ENCODE data around the gene RABGGTA. TPM values are rescaled to one million over a fixed set of nuclear protein-coding genes. Genes with fewer than 3 reads are reported as not detected.

Gene RABGGTA
- total RNA-seq, 5 donors from 2014 or later (not counting 1 experiment from before 2014, with no cell fraction given), result 49.3 to 66.5 (median 62.4) TPM

DNA sequence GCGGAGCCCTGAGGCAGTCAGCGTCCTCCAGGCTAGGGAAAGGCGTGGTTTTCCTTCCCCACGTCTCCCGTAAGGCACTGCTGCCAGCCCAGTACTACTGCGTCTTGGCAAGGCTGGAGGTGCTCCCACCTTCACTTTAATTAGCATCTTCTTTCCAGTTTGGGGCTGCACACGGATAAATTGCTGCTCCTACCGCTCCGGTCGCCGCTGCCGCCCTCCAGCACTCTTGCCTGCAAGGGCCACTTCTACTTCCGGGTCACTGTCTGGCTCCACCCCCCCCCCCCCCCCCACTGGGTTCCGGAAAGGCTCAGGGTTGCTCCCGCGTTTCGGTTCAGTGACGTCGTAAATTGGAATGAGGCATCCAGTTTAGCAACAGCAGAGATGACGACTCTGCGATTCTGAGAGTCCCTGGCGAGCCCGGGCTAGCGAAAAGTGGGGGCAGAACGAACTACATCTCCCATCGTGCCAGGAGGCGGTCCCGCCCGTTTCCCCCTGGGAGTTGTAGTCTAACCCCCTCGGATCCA, 39.2 kb downstream of the RABGGTA start, which contains the start of gene NEDD8:
TSS of gene NEDD8 (minus strand) at position 247 of the 524 bp plus-strand sequence. CDS start at position 147, 100 bp downstream.
- Mint-ChIP-seq H3K4me1 (peaks cover 50 to 65% (median 58%) of the 10 kb centered on the region in 3 donors), H3K4me3 (peak within 1 kb of the TSS; percentile 83 to 99 (median 95)), H3K36me3 (peaks cover 32% of the 10 kb centered on the region), H3K27ac (peak within 1 kb of the TSS; percentile 97), H3K27me3 (no peaks in the 10 kb centered on the region), H3K9me3 (no peaks in the 10 kb centered on the region)
- H3K27me3 ChIP-seq (replicated peaks in 1 of 2; ENCODE audit: control insufficient read depth in 2 of 2, extremely low read depth in 1 of 2, insufficient read depth in 2 of 2, low read length in 1 of 2), result no peaks in the 10 kb centered on the region
- ChIA-PET CTCF (interaction anchor here in 1 of 2 donors (2.8 kb wide), 1 partner anchor 10 kb away, joined by 9 read pairs; the partner anchor contains the start of gene TINF2), POLR2A (interaction anchor here in 1 of 2 donors (2.0 kb wide), 1 partner anchor 10 kb away, joined by 6 read pairs; the partner anchor contains the start of gene TINF2)
- 0% methylated on average over 27 of the region's 30 CpGs for WGBS (ENCODE audit: insufficient coverage)
- peaks cover 0 to 32% of the 10 kb centered on the region in 2 donors for H3K36me3 ChIP-seq (ENCODE audit: control insufficient read depth in 2 of 2, extremely low read depth in 1 of 2, insufficient read depth in 1 of 2, low read length in 1 of 2)
- peak within 1 kb of the TSS; percentile 72 for H3K27ac ChIP-seq (ENCODE audit: low read length)
- DNase-seq (peak; percentile 76 to 92 (median 86)), ATAC-seq (replicated peaks in 1 of 4) (peak; percentile 87 to 90 (median 90))
- H3K4me3 ChIP-seq (ENCODE audit: control insufficient read depth in 1 of 2, extremely low read depth in 1 of 2, low read length in 1 of 2), result peak within 1 kb of the TSS; percentile 76 to 98
- no peaks in the 10 kb centered on the region for H3K9me3 ChIP-seq
- H3K4me1 ChIP-seq (ENCODE audit: control insufficient read depth in 1 of 2, extremely low read depth in 1 of 2, insufficient read depth in 2 of 2, low read length in 2 of 2), result peaks cover 18 to 41% of the 10 kb centered on the region in 2 experiments

DNA sequence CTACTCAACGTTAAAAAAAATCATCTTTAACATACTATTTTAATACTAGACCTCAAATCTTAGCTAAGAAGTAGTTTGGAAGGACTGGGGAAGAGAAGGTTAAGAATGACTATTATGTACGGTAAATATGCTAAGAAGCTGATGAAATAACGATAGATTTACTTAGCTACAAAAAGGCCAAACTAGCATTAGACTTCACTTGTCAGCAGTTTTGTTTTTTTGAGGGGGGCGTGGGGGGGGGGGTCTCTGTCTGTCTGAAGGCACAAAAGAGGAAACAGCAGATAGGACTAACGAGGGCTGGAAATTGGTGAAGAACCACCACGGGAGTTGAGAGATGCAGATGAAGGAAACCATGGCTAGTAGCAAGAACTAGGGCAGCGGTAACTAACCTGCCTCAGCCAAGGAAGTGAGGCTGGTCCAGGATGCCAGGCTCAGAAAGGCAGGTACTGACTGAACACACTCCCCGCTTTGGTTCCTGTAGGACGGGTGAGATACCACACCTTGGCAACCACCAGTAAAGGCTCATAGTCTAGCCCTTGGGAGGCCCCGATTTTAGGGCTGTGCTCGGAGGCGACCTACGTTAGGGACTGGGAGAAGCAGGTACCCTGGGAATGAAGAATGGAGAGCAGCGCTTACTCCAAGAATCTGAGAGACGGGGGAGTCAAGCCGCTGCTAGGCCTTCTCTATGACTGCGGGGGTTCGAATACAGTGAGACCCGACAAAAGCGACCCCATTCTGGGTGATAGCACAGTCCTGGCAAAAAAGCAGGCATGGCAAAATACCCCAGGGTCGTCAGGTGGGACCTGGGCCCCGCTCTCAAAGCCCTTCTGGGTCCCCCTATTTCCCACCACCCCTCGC, 39.9 kb downstream of the RABGGTA start:
- 6% methylated on average over 15 of the region's 23 CpGs for WGBS (ENCODE audit: insufficient coverage)
- Mint-ChIP-seq H3K4me1 (peaks cover 54 to 64% (median 60%) of the 10 kb centered on the region in 3 donors), H3K27me3 (no peaks in the 10 kb centered on the region), H3K36me3 (peaks cover 29% of the 10 kb centered on the region), H3K4me3 (peak overlapping the region; percentile 83 to 99 (median 95)), H3K9me3 (no peaks in the 10 kb centered on the region), H3K27ac (peak overlapping the region; percentile 97)
- Histone ChIP-seq H3K4me3 (ENCODE audit: control insufficient read depth in 1 of 2, extremely low read depth in 1 of 2, low read length in 1 of 2) (peak overlapping the region; percentile 76 to 98), H3K27ac (ENCODE audit: low read length) (peak overlapping the region; percentile 72), H3K4me1 (ENCODE audit: control insufficient read depth in 1 of 2, extremely low read depth in 1 of 2, insufficient read depth in 2 of 2, low read length in 2 of 2) (peaks cover 18 to 41% of the 10 kb centered on the region in 2 experiments), H3K27me3 (replicated peaks in 1 of 2; ENCODE audit: control insufficient read depth in 2 of 2, extremely low read depth in 1 of 2, insufficient read depth in 2 of 2, low read length in 1 of 2) (no peaks in the 10 kb centered on the region), H3K9me3 (no peaks in the 10 kb centered on the region), H3K36me3 (ENCODE audit: control insufficient read depth in 2 of 2, extremely low read depth in 1 of 2, insufficient read depth in 1 of 2, low read length in 1 of 2) (peaks cover 0 to 25% of the 10 kb centered on the region in 2 donors)
- ATAC-seq (replicated peaks in 1 of 4) (peak in 3 of 4 experiments; percentile 7 to 23 (median 11)), DNase-seq (peak in 14 of 35 experiments; percentile 8 to 47 (median 18))
- POLR2A ChIA-PET, result interaction anchor here (0.6 to 1.6 kb wide), 5 partner anchors 11 to 60 kb away, joined by 3 to 7 read pairs (median 5); partner anchors contain the start of genes TINF2 (in 2 of the 2), CHMP4A (in 1 of the 2) and REC8 (in 1 of the 2)
- CTCF ChIA-PET, result interaction anchor here in 1 of 2 donors (0.6 to 1.6 kb wide), 5 partner anchors 11 to 1312 kb away, joined by 3 to 9 read pairs (median 4); partner anchors contain the start of genes DHRS1, NOP9, RBM23 and TINF2

- peaks cover 0 to 5% of the 10 kb centered on the region in 2 donors for H3K36me3 ChIP-seq (ENCODE audit: control insufficient read depth in 2 of 2, extremely low read depth in 1 of 2, insufficient read depth in 1 of 2, low read length in 1 of 2)
- peaks cover 16% of the 10 kb centered on the region for H3K36me3 Mint-ChIP-seq
- H3K4me1 ChIP-seq (ENCODE audit: control insufficient read depth in 1 of 2, extremely low read depth in 1 of 2, insufficient read depth in 2 of 2, low read length in 2 of 2), result peaks cover 16 to 36% of the 10 kb centered on the region in 2 experiments
- ChIA-PET POLR2A (interaction anchor here (0.6 to 0.9 kb wide), 7 partner anchors 10 to 258 kb away, joined by 3 to 8 read pairs (median 4); partner anchors contain the start of genes PSME1 (in 1 of the 2) and TINF2 (in 1 of the 2)), CTCF (interaction anchor here (0.6 to 1.0 kb wide), 6 partner anchors 13 to 220 kb away, joined by 3 to 6 read pairs (median 4); partner anchors contain the start of gene MDP1 (in 1 of the 2))
- H3K27me3 Mint-ChIP-seq, result no peaks in the 10 kb centered on the region
- no peak overlapping the region for H3K4me3 ChIP-seq (ENCODE audit: control insufficient read depth in 1 of 2, extremely low read depth in 1 of 2, low read length in 1 of 2)
- ATAC-seq (replicated peaks in 1 of 4) (no peak), DNase-seq (no peak)
- no peak overlapping the region for H3K4me3 Mint-ChIP-seq
- WGBS (ENCODE audit: insufficient coverage), result 71% methylated on average over 1 of the region's 1 CpG
- no peaks in the 10 kb centered on the region for H3K9me3 ChIP-seq
- peaks cover 43 to 64% (median 55%) of the 10 kb centered on the region in 3 donors for H3K4me1 Mint-ChIP-seq
- H3K27ac Mint-ChIP-seq, result no peak overlapping the region
- H3K27me3 ChIP-seq (replicated peaks in 1 of 2; ENCODE audit: control insufficient read depth in 2 of 2, extremely low read depth in 1 of 2, insufficient read depth in 2 of 2, low read length in 1 of 2), result no peaks in the 10 kb centered on the region
- H3K27ac ChIP-seq (ENCODE audit: low read length), result no peak overlapping the region
- H3K9me3 Mint-ChIP-seq, result no peaks in the 10 kb centered on the region
Observed at GRCh38 chr14:24228902-24229301, 42.5 kb downstream of the RABGGTA start.

DNA sequence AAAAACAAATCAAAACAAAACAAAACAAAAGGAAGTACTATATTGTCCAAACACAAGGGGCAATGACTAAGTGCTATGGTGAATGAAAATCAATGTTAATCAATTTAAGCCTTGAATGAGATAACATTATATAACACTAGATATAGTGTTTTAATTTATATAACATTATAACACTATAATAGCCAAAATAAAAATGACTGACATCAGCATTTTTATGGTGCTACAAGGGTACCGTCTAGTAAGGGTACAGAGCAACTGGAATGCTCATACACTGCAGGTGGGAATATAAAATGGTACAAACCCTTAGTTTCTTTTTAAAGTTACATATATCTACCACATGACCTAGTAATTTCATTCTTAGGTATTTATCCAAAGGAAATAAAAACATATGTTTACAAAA, 44.9 kb downstream of the RABGGTA start:
- Mint-ChIP-seq H3K27me3 (no peaks in the 10 kb centered on the region), H3K27ac (no peak overlapping the region), H3K4me1 (peaks cover 31 to 45% (median 36%) of the 10 kb centered on the region in 3 donors), H3K4me3 (no peak overlapping the region), H3K9me3 (no peaks in the 10 kb centered on the region), H3K36me3 (peaks cover 16% of the 10 kb centered on the region)
- H3K27me3 ChIP-seq (replicated peaks in 1 of 2; ENCODE audit: control insufficient read depth in 2 of 2, extremely low read depth in 1 of 2, insufficient read depth in 2 of 2, low read length in 1 of 2), result no peaks in the 10 kb centered on the region
- CTCF ChIA-PET, result interaction anchor here in 1 of 2 donors (0.6 to 1.5 kb wide), 2 partner anchors 11 to 71 kb away, joined by 3 read pairs; partner anchors contain the start of gene MDP1
- no CpG with 5 or more reads among the region's 1 CpG for WGBS (ENCODE audit: insufficient coverage)
- POLR2A ChIA-PET, result no interaction called here
- H3K4me3 ChIP-seq (ENCODE audit: control insufficient read depth in 1 of 2, extremely low read depth in 1 of 2, low read length in 1 of 2), result no peak overlapping the region
- no peak overlapping the region for H3K27ac ChIP-seq (ENCODE audit: low read length)
- no peak for ATAC-seq (replicated peaks in 1 of 4)
- H3K9me3 ChIP-seq, result no peaks in the 10 kb centered on the region
- peaks cover 5 to 20% of the 10 kb centered on the region in 2 experiments for H3K4me1 ChIP-seq (ENCODE audit: control insufficient read depth in 1 of 2, extremely low read depth in 1 of 2, insufficient read depth in 2 of 2, low read length in 2 of 2)
- H3K36me3 ChIP-seq (ENCODE audit: control insufficient read depth in 2 of 2, extremely low read depth in 1 of 2, insufficient read depth in 1 of 2, low read length in 1 of 2), result peaks cover 0 to 5% of the 10 kb centered on the region in 2 donors
- DNase-seq, result no peak

GRCh38 chr14:24224618-24225071, 46.8 kb downstream of the RABGGTA start:
- WGBS (ENCODE audit: insufficient coverage), result 96% methylated on average over 4 of the region's 7 CpGs

More at GRCh38 chr14:24224618-24225071, 46.8 kb downstream of the RABGGTA start:
- Histone ChIP-seq H3K27ac (ENCODE audit: low read length) (no peak overlapping the region), H3K9me3 (no peaks in the 10 kb centered on the region), H3K36me3 (ENCODE audit: control insufficient read depth in 2 of 2, extremely low read depth in 1 of 2, insufficient read depth in 1 of 2, low read length in 1 of 2) (peaks cover 0 to 5% of the 10 kb centered on the region in 2 donors), H3K27me3 (replicated peaks in 1 of 2; ENCODE audit: control insufficient read depth in 2 of 2, extremely low read depth in 1 of 2, insufficient read depth in 2 of 2, low read length in 1 of 2) (no peaks in the 10 kb centered on the region), H3K4me1 (ENCODE audit: control insufficient read depth in 1 of 2, extremely low read depth in 1 of 2, insufficient read depth in 2 of 2, low read length in 2 of 2) (peaks cover 0 to 7% of the 10 kb centered on the region in 2 experiments), H3K4me3 (ENCODE audit: control insufficient read depth in 1 of 2, extremely low read depth in 1 of 2, low read length in 1 of 2) (no peak overlapping the region)
- H3K9me3 Mint-ChIP-seq, result no peaks in the 10 kb centered on the region
- H3K27ac Mint-ChIP-seq, result peak overlapping the region in 1 of 2 donors; percentile 25
- POLR2A ChIA-PET, result interaction anchor here in 1 of 2 donors (0.5 kb wide), 1 partner anchor 146 kb away, joined by 6 read pairs; no protein-coding TSS in a partner anchor
- H3K4me1 Mint-ChIP-seq, result peaks cover 22 to 37% (median 29%) of the 10 kb centered on the region in 3 donors
- H3K36me3 Mint-ChIP-seq, result peaks cover 16% of the 10 kb centered on the region
- ATAC-seq (replicated peaks in 1 of 4) (no peak), DNase-seq (no peak)
- CTCF ChIA-PET, result interaction anchor here in 1 of 2 donors (1.0 kb wide), 1 partner anchor 9 kb away, joined by 3 read pairs; the partner anchor contains the start of gene MDP1
- no peaks in the 10 kb centered on the region for H3K27me3 Mint-ChIP-seq
- H3K4me3 Mint-ChIP-seq, result no peak overlapping the region

All from T-cell (primary cell).